Esophagus squamous epithelium (tissue), 5 donors: Measurements from ENCODE around the gene TSPAN11. TPM values are rescaled to one million over a fixed set of nuclear protein-coding genes. Genes with fewer than 3 reads are reported as not detected.

Experiments used
- DNase-seq: peaks from one replicate; lab custom pipeline; 2025; lab: John Stamatoyannopoulos, UW
- H3K27ac ChIP-seq, 4 donors: fragments of 200-600 bp; sonication (generic); one replicate each; pipeline ENCODE4 v1.5.1; 2016 to 2019; ENCODE audit warnings: mild to moderate bottlenecking in 1 of 4
- H3K27me3 ChIP-seq, 4 donors: fragments of 200-600 bp; sonication (generic); 1 replicate in 3 of 4; 2 replicates in 1 of 4; pipeline versions ENCODE4 v1.5.1 to v1.6.0; 2017 to 2021; ENCODE audit warnings: antibody characterized with exemption in 1 of 4
- H3K36me3 ChIP-seq, 3 donors: fragments of 200-600 bp; sonication (generic); one replicate each; pipeline ENCODE4 v1.5.1; 2016 to 2019
- H3K4me1 ChIP-seq, 3 donors: fragments of 200-600 bp; sonication (generic); one replicate each; pipeline ENCODE4 v1.5.1; 2017 to 2019
- H3K4me3 ChIP-seq, 4 donors: fragments of 200-600 bp; sonication (generic); 1 replicate in 3 of 4; 2 replicates in 1 of 4; pipeline ENCODE4 v1.5.1; 2016 to 2019; ENCODE audit warnings: mild to moderate bottlenecking in 2 of 4, moderate library complexity in 1 of 4
- H3K9me3 ChIP-seq, 3 donors: fragments of 200-600 bp; sonication (generic); one replicate each; pipeline ENCODE4 v1.5.1; 2016 to 2019
- POLR2A ChIP-seq, 4 donors: fragments of 450-650 bp; IDR thresholded peaks; one replicate each; pipeline ENCODE4 v1.6.1; 2017; ENCODE audit warnings: antibody characterized with exemption in 4 of 4, mild to moderate bottlenecking in 4 of 4, moderate library complexity in 3 of 4
- whole genome bisulfite sequencing, 2 donors: methylation state at CpG; one replicate each; pipeline ENCODE4 v1.1.5; 2018; 5-methylcytosine and 5-hydroxymethylcytosine counted together
- intact Hi-C: fragments of 100-400 bp; cut with DNase I; formaldehyde crosslinking; loops from one replicate; pipeline ENCODE4 v1.15.0; 2022
- total RNA-seq, 4 donors: library from RNA; depleted of rRNA; stranded (reverse); fragments of >200 nt; gene quantifications; one replicate each; pipeline ENCODE4 v1.1.0, GENCODE V29; 2016
- TF ChIP-seq, protein P1 (sequence below), 6 experiments: fragments of 450-650 bp in 4 of 6; fragments of 200-600 bp in 2 of 6; sonication (generic) in 2 of 6; IDR thresholded peaks; one replicate each; pipeline ENCODE4 v1.5.1; 2016 to 2019; ENCODE audit warnings: antibody characterized with exemption in 6 of 6, mild to moderate bottlenecking in 4 of 6, moderate library complexity in 4 of 6
- donor health status: DM: yes; HTN: yes; CAD: no.

Gene TSPAN11
- total RNA-seq, 4 donors from 2014 or later = 0.27 to 3.0 (median 1.2) TPM

- WGBS, 2 donors = 92 to 95% methylated on average over 12 to 13 of the region's 13 CpGs
- intact Hi-C loops = no loop called here
- Histone ChIP-seq H3K4me1 (no peaks in the 10 kb centered on the region), H3K36me3 (no peaks in the 10 kb centered on the region), H3K4me3 (no peak overlapping the region), H3K27me3 (peaks cover 0 to 10% (median 0%) of the 10 kb centered on the region in 4 donors), H3K9me3 (no peaks in the 10 kb centered on the region), H3K27ac (no peak overlapping the region)
- DNase-seq = no peak
- TF ChIP-seq POLR2A (IDR thresholded peaks at IDR 0.05) = no peak
- TF ChIP-seq, protein P1, sequence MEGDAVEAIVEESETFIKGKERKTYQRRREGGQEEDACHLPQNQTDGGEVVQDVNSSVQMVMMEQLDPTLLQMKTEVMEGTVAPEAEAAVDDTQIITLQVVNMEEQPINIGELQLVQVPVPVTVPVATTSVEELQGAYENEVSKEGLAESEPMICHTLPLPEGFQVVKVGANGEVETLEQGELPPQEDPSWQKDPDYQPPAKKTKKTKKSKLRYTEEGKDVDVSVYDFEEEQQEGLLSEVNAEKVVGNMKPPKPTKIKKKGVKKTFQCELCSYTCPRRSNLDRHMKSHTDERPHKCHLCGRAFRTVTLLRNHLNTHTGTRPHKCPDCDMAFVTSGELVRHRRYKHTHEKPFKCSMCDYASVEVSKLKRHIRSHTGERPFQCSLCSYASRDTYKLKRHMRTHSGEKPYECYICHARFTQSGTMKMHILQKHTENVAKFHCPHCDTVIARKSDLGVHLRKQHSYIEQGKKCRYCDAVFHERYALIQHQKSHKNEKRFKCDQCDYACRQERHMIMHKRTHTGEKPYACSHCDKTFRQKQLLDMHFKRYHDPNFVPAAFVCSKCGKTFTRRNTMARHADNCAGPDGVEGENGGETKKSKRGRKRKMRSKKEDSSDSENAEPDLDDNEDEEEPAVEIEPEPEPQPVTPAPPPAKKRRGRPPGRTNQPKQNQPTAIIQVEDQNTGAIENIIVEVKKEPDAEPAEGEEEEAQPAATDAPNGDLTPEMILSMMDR (IDR thresholded peaks at IDR 0.05) = no peak
These were observed 88.7 kb downstream of the TSPAN11 start for GRCh38 chr12:31015215-31015614.

- 79 to 87% methylated on average over 9 of the region's 9 CpGs for WGBS, 2 donors
- Histone ChIP-seq H3K4me1 (no peaks in the 10 kb centered on the region), H3K4me3 (no peak overlapping the region), H3K36me3 (no peaks in the 10 kb centered on the region), H3K27me3 (peaks cover 0 to 17% (median 0%) of the 10 kb centered on the region in 4 donors), H3K27ac (no peak overlapping the region), H3K9me3 (no peaks in the 10 kb centered on the region)
- TF ChIP-seq POLR2A (IDR thresholded peaks at IDR 0.05) = no peak
- TF ChIP-seq, protein P1 (IDR thresholded peaks at IDR 0.05) = no peak
- intact Hi-C loops = no loop called here
- no peak for DNase-seq
These were observed 89.5 kb downstream of the TSPAN11 start for GRCh38 chr12:31016057-31016456.

DNA sequence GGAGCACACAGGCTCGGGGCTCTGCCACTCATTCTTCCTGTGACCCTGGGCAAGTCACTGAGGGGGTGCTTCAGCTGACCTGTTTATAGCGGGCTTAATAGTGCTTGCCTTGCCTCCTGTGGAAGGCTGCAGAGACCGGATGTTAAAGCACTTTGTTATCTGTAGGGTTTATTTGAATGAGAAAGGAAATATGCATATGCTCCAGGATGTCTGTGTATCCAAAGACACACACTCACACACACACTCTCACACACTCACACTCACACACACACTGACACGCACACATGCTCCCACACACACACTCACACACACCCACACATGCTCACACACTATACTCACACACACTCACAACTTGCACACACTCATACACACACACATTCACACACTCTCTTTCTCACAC is 91.0 kb downstream of the TSPAN11 start:
- Histone ChIP-seq H3K4me1 (no peaks in the 10 kb centered on the region), H3K27me3 (peaks cover 0 to 26% (median 0%) of the 10 kb centered on the region in 4 donors), H3K36me3 (no peaks in the 10 kb centered on the region), H3K4me3 (no peak overlapping the region), H3K9me3 (no peaks in the 10 kb centered on the region), H3K27ac (no peak overlapping the region)
- WGBS, 2 donors = 69 to 87% methylated on average over 3 to 4 of the region's 4 CpGs
- intact Hi-C loops = no loop called here
- no peak for DNase-seq
- TF ChIP-seq POLR2A (IDR thresholded peaks at IDR 0.05) = no peak
- TF ChIP-seq, protein P1 (IDR thresholded peaks at IDR 0.05) = no peak

GRCh38 chr12:31018106-31018789 is 91.7 kb downstream of the TSPAN11 start:
- DNase-seq = no peak
- TF ChIP-seq, protein P1 (IDR thresholded peaks at IDR 0.05) = no peak
- no peak for TF ChIP-seq POLR2A (IDR thresholded peaks at IDR 0.05)
- H3K27me3 ChIP-seq = peaks cover 0 to 33% (median 0%) of the 10 kb centered on the region in 4 donors
- no peak overlapping the region for H3K27ac ChIP-seq
- no peaks in the 10 kb centered on the region for H3K36me3 ChIP-seq
- H3K9me3 ChIP-seq = no peaks in the 10 kb centered on the region
- H3K4me3 ChIP-seq = no peak overlapping the region
- no peaks in the 10 kb centered on the region for H3K4me1 ChIP-seq
- intact Hi-C loops = no loop called here
- 55 to 57% methylated on average over 2 to 3 of the region's 3 CpGs for WGBS, 2 donors

DNA sequence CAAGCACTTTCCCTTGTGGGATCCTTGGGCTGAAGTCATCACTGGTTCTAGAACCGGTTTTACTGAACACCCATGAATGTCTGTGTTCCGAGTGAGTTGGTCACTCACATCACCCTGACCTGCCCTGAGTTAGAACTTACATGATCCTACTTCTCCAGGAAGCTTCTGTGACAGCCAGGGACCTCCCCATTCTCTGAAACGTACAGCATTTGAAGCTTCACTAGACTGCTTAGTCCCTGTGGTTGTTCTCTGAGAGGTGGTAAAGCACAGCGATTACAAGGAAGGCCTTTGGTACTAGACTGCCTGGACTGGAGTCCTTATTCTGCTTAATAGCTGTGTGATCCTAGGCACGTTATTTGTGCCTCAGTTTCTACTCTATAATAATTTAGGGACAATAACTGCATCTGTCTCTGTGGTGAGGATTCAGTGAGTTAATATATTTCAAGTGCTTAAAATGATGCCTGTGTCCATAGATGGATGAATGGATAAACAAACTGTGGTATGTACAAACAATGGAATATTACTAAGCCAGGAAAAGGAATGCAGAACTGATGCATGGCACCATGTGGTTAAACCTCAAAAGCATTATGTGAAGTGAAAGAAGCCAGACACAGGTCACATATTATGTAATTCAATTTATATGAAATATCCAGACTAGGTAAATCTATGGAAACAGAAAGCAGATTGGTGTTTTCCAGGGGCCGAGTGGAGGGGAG is 92.4 kb downstream of the TSPAN11 start:
- H3K27ac ChIP-seq = no peak overlapping the region
- TF ChIP-seq, protein P1 (IDR thresholded peaks at IDR 0.05) = no peak
- TF ChIP-seq POLR2A (IDR thresholded peaks at IDR 0.05) = no peak
- H3K27me3 ChIP-seq = peaks cover 0 to 39% (median 0%) of the 10 kb centered on the region in 4 donors
- no peak for DNase-seq
- H3K4me1 ChIP-seq = no peaks in the 10 kb centered on the region
- no peaks in the 10 kb centered on the region for H3K9me3 ChIP-seq
- no peak overlapping the region for H3K4me3 ChIP-seq
- WGBS, 2 donors = 75 to 86% methylated on average over 4 to 6 of the region's 6 CpGs
- no peaks in the 10 kb centered on the region for H3K36me3 ChIP-seq
- intact Hi-C loops = no loop called here
